Measurements from ENCODE around the gene GPC6. TPM values are rescaled to one million over a fixed set of nuclear protein-coding genes. Genes with fewer than 3 reads are reported as not detected.

The GPC6 gene
- total RNA-seq, 1 donor from 2014 or later: 8.4 TPM

GRCh38 chr13:93620181-93620765, 393.7 kb downstream of the GPC6 start:
- Histone ChIP-seq H3K27ac (no peak overlapping the region), H3K27me3 (no peaks in the 10 kb centered on the region), H3K9me3 (no peaks in the 10 kb centered on the region), H3K4me1 (no peaks in the 10 kb centered on the region), H3K36me3 (no peaks in the 10 kb centered on the region), H3K4me3 (no peak overlapping the region)
- DNase-seq (no peak), ATAC-seq (no peak)
- TF ChIP-seq, protein P1, sequence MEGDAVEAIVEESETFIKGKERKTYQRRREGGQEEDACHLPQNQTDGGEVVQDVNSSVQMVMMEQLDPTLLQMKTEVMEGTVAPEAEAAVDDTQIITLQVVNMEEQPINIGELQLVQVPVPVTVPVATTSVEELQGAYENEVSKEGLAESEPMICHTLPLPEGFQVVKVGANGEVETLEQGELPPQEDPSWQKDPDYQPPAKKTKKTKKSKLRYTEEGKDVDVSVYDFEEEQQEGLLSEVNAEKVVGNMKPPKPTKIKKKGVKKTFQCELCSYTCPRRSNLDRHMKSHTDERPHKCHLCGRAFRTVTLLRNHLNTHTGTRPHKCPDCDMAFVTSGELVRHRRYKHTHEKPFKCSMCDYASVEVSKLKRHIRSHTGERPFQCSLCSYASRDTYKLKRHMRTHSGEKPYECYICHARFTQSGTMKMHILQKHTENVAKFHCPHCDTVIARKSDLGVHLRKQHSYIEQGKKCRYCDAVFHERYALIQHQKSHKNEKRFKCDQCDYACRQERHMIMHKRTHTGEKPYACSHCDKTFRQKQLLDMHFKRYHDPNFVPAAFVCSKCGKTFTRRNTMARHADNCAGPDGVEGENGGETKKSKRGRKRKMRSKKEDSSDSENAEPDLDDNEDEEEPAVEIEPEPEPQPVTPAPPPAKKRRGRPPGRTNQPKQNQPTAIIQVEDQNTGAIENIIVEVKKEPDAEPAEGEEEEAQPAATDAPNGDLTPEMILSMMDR (IDR thresholded peaks at IDR 0.05): no peak
- intact Hi-C loops (cut with DNase I): no loop called here

DNA sequence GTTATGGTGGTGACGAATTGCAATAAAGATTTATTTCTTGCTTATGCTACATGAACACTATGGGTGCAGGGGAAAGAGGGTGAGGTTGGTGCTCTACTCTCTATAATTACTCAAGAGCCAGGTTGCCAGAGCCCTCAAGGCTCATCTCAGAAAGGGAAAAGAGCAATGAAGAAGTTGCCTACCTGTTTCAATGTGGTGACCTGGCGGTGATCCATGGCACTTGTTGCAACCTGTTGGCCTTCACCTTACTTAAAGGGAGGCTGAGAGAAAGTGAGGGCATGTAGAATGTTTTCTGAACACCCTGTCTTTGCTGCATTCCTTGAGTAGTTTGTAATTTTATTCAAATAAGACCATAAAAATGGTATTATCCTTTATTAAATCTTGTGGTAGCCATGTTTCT, 394.4 kb downstream of the GPC6 start:
- no peaks in the 10 kb centered on the region for H3K27me3 ChIP-seq
- DNase-seq (no peak), ATAC-seq (no peak)
- H3K9me3 ChIP-seq: no peaks in the 10 kb centered on the region
- H3K36me3 ChIP-seq: no peaks in the 10 kb centered on the region
- H3K4me1 ChIP-seq: no peaks in the 10 kb centered on the region
- TF ChIP-seq, protein P1 (IDR thresholded peaks at IDR 0.05): no peak
- intact Hi-C loops (cut with DNase I): no loop called here
- H3K4me3 ChIP-seq: no peak overlapping the region
- no peak overlapping the region for H3K27ac ChIP-seq

DNA sequence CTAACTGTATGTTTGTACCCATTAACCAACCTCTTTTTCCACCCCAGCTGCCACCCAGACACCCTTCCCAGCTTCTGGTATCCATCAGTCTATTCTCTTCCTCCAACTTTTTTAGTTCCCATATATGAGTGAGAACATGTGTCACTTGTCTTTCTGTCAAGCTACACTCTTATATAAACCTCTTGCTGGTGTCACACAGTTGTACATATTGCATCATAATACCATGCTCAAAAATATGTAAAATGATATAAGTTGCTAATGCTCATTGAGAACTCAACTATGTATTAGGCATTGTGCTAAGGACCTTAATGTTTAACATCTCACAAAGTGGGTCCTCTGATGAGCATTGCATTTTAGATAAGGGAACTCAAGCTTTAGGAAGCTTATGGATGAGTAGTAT, 395.4 kb downstream of the GPC6 start:
- intact Hi-C loops (cut with DNase I): no loop called here
- DNase-seq: no peak
- H3K27ac ChIP-seq: no peak overlapping the region
- no peaks in the 10 kb centered on the region for H3K36me3 ChIP-seq
- H3K27me3 ChIP-seq: no peaks in the 10 kb centered on the region
- H3K9me3 ChIP-seq: no peaks in the 10 kb centered on the region
- H3K4me1 ChIP-seq: no peaks in the 10 kb centered on the region
- ATAC-seq: no peak
- TF ChIP-seq, protein P1 (IDR thresholded peaks at IDR 0.05): no peak
- no peak overlapping the region for H3K4me3 ChIP-seq

DNA sequence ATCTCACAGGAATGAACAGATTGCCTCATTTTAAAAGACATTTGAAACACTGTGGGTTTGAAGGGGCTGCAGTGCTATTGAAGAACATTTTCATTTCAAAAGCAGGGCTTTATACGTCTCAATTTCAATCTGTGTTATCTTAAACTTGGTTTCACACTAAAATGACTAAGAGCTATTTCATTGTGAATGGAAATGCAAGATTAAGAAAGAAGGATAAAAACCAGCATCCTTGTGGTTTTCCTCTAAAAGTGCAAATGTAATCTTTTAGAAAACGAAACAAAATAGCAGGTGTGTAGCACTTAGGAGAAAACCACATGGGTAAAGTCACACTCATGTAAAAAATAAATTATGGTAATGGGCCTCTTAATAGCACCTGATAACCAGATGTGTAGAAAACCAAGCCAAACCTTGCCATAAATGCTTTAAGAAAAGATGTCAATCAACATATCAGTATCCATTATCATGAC, 397.7 kb downstream of the GPC6 start:
- intact Hi-C loops (cut with DNase I): no loop called here
- no peaks in the 10 kb centered on the region for H3K27me3 ChIP-seq
- H3K4me1 ChIP-seq: no peaks in the 10 kb centered on the region
- no peak overlapping the region for H3K4me3 ChIP-seq
- TF ChIP-seq, protein P1 (IDR thresholded peaks at IDR 0.05): no peak
- no peak for ATAC-seq
- no peaks in the 10 kb centered on the region for H3K9me3 ChIP-seq
- no peak for DNase-seq
- no peak overlapping the region for H3K27ac ChIP-seq
- no peaks in the 10 kb centered on the region for H3K36me3 ChIP-seq

GRCh38 chr13:93625536-93625935, 398.9 kb downstream of the GPC6 start:
- Histone ChIP-seq H3K27ac (no peak overlapping the region), H3K27me3 (no peaks in the 10 kb centered on the region), H3K4me1 (no peaks in the 10 kb centered on the region), H3K9me3 (no peaks in the 10 kb centered on the region), H3K36me3 (no peaks in the 10 kb centered on the region), H3K4me3 (no peak overlapping the region)
- no peak for ATAC-seq
- no peak for DNase-seq
- intact Hi-C loops (cut with DNase I): no loop called here
- TF ChIP-seq, protein P1 (IDR thresholded peaks at IDR 0.05): no peak

Data from upper lobe of right lung (tissue), 1 donor.